Loucy (cell line): Measurements from ENCODE around the gene UBE2K.
"Not testable (repeated sequence)": the region's sequence is repeated elsewhere in the genome, so short reads cannot be mapped to it uniquely, and the experiment has no call there.

ENCODE experiments used
- EZH2phosphoT487 ChIP-seq: fragments of 200-600 bp; IDR thresholded peaks from 2 replicates; pipeline ENCODE4 v1.6.1; 2018; ENCODE audit warnings: antibody characterized with exemption, mild to moderate bottlenecking, moderate library complexity, borderline replicate concordance
- TF ChIP-seq, protein P1 (sequence below): fragments of 200-600 bp; sonication (generic); conservative IDR thresholded peaks from 2 replicates; pipeline ENCODE4 v1.5.1; 2014; ENCODE audit warnings: mild to moderate bottlenecking, antibody characterized with exemption, low read length

DNA sequence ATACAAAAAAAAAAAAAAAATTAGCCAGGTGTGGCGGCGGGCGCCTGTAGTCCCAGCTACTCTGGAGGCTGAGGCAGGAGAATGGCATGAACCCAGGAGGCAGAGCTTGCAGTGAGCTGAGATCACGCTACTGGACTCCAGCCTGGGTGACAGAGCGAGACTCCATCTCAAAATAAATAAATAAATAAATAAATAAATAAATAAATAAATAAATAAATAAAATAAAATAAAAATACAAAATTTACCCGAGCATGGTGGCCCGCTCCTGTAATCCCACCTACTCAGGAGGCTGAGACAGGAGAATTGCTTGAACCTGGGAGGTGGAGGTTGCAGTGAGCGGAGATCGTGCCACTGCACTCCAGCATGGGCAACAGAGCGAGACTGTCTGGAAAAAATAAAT is 22.3 kb upstream of the UBE2K start:
- TF ChIP-seq, protein P1, sequence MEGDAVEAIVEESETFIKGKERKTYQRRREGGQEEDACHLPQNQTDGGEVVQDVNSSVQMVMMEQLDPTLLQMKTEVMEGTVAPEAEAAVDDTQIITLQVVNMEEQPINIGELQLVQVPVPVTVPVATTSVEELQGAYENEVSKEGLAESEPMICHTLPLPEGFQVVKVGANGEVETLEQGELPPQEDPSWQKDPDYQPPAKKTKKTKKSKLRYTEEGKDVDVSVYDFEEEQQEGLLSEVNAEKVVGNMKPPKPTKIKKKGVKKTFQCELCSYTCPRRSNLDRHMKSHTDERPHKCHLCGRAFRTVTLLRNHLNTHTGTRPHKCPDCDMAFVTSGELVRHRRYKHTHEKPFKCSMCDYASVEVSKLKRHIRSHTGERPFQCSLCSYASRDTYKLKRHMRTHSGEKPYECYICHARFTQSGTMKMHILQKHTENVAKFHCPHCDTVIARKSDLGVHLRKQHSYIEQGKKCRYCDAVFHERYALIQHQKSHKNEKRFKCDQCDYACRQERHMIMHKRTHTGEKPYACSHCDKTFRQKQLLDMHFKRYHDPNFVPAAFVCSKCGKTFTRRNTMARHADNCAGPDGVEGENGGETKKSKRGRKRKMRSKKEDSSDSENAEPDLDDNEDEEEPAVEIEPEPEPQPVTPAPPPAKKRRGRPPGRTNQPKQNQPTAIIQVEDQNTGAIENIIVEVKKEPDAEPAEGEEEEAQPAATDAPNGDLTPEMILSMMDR: not testable (repeated sequence)
- TF ChIP-seq EZH2phosphoT487: not testable (repeated sequence)
